HG03103 (cell line): ENCODE results near the gene HOXB3.

ENCODE experiments used
- ATAC-seq: cut with Tn5 transposase; IDR thresholded peaks from one replicate; pipeline ENCODE4 v1.9.1; 2021; ENCODE audit warnings: low read depth; ENCODE audit not compliant: unreplicated experiment

Gene HOXB3

DNA sequence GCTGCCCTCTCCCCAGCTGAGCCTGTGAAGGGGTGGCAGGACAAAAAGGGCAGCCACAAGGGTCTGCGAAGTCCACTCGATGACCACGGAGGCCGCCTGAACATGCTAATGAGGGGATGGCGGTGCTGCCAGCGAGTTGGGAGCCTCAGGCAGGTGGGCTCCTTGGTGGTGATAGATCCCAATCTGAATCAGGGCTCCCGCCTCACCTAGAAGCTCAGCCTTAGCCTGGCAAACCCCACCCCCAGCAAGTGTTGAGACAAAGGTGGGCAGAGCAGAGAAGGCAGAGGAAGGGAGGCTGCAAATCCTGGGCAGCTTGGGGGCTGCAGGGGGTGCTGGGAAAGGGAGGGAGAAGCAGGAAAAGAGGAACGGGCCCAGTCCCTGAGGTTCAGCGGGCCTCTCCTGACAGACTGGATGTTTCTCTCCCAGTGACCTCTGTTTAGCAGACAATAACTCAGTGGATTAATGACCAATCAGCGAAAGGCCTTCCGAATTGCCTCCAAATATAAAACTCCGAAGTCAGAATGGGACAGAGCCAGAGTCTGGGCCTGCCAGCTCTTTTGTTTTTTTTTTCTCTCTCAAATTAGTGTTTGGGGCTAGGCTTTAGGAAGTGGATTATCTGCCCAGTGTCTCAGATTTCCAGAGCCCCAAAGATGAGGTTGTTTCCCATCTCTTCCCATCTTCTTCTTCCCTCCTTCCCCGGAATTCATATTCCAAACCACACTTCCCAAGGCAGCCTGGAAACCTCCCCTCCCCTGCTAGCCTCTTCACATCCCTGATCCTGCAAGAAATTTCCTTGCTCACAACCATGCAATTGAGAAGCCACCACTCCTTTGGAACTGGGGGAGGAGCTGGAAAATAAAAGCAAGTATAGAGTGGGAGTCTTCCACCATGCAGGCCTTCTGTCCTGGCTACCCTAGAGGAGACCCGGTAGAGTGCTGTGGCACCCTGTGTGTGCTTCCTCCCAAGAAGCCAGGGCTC, 29.9 kb downstream of the HOXB3 start:
- no peak for ATAC-seq

- ATAC-seq = no peak
Observed at GRCh38 chr17:48559122-48559839, 30.8 kb downstream of the HOXB3 start.

GRCh38 chr17:48558831-48559121, 31.3 kb downstream of the HOXB3 start:
- ATAC-seq = no peak

- no peak for ATAC-seq
Observed at GRCh38 chr17:48558057-48558830, 31.8 kb downstream of the HOXB3 start.

DNA sequence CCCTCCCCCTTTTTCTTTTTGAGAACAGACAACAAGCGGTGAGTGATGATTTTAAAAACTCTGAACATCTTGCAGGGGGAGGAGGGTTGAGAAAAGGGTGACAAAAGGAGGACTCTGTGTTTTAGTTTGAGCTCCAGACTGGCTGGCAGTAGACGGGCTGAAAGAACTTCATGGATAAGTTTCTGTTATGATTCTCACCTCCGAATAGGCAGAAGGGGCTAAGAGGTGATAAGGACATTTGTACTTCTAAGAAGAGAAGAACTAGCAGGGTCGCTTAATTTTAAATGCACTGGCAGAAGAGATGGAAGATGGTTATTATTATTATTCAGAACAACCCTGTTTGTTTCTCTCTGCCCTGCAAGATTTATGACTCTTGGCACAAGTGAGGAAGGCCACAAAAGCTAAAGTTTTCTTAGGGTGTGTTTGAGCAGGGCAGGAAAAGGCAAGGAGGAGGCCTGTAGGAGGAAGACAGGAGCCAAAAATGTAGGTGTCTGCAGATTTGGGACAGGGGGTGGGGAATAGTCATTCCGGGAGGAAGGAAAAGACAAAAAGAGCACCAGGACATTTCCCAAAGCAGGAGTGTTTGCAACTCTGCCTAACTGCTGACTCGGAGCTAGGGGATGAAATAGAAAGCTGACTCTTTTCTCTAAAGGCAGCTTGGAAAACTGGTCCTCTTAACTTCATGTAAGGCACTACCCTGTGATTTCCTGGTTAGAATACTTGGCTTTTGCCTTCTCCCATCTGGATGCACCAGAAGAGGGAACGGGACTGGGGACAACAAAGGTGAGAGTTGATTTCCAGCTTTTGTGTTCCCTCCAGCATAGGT, 33.3 kb downstream of the HOXB3 start:
- ATAC-seq = no peak

- ATAC-seq = no peak
Observed at GRCh38 chr17:48556229-48556575, 33.8 kb downstream of the HOXB3 start.

- ATAC-seq = no peak
Observed at GRCh38 chr17:48555258-48556228, 34.5 kb downstream of the HOXB3 start.

GRCh38 chr17:48554412-48555257, 35.4 kb downstream of the HOXB3 start:
- no peak for ATAC-seq

DNA sequence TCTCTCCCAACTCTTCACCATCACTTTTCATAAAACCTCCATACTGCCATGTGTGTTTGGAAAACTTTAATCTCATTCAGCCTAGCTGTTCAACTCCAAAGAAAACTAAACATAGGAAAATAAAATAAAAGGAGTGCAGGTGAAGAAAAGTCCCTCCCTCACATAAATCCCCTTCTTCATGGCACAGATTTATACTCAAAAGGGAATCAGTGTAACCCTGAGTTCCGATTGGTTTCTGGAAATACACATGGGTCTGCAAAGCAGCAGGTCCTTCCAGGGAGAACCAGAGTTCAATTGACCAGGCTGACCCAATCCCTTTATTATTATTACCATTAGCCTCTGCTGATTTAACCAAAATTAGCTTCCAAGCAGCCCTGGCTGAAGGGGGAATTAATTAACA, 36.2 kb downstream of the HOXB3 start:
- no peak for ATAC-seq

GRCh38 chr17:48553190-48553547, 36.9 kb downstream of the HOXB3 start:
- no peak for ATAC-seq

DNA sequence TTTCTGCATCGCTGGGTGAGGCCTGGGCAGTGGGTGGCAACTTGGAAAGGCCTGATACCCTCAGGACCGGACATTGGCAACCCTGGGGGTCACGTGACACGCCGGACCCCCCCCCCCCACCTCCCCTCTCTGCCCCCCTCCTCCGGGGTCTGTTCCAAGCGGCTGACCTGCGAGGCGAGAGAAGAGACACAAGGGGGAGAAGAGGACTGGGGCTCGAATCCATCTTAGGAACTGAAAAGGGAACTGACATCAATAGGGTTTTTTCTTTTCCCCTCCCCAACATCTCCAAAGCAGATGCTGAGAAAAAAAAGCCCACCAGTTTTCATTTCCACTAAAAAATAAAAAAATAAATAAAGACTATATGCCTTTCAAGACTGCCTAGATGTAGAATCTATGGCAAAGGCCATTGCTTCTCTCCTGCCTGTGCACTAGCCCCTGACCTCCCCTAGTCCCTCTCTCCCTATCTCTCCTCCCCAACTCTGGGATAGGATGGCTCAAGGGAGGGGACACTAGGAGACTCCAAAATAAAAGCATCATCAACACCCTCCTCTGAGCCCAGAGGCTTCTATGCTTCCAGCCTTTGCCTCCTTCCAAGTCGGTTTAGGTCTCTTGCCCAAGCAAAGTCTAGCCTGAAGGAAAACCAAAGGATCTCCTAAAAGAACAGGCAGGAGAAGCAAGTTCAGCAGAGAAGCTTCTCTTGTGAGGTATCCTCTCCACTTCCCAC, 37.4 kb downstream of the HOXB3 start:
- ATAC-seq = no peak

DNA sequence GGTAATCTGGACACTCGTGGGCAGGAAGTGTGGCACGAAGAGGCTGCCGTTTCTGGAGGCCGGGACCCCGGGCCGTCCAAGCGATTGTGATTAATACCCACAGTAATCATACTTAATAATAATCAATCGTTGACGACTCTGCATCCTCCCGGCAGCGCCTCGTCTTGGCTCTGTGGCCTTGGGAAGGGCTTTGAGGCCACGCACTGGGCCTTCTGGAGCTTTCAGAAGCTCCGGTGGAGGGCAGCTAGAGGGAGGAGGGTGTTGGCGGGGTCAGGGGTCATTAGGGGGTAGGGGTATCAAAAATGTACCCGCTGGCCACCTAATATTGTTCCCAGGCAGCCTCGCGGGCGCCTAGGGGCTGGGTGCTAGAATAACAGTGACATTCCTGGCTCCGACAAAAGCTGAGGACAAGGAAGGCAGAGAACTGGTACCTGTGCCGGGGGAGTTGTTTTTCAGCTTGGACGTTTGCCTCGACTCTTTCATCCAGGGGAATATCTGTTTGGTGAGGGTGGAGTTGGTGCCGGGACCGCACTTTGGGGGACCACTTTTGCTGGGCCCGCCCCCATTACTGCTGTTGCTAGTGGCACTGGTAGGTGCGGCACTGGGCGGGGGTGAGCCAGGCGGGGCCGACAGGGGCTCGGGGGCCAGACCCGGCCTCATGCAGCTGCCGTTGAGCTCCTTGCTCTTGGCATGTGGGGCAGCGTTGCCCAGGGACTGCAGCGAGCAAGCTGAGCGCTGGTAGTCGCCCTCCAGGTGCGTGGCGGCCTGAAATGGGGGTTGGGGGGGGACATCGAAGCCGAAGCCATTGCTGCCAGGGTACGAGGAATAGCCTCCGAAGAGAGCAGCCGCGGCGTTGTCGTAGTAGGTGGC, 38.2 kb downstream of the HOXB3 start:
- ATAC-seq = no peak

DNA sequence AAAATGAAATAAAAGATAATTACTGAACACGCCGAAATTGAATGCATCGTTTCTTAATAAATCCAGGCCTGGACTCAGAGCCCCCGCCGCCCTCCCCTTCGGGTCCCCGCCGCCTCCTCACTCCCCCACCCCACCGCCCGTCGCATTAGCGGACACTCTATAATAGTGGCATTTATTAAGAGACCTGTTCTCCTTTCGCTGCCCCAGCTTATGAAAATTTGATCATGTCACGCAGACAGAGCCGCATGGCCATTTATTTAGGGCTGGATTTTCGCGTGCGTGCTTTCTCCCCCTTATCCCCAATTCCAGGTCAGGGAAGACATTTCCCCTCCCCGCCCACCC, 38.9 kb downstream of the HOXB3 start:
- ATAC-seq = no peak

- no peak for ATAC-seq
Observed at GRCh38 chr17:48550502-48551213, 39.4 kb downstream of the HOXB3 start.

GRCh38 chr17:48549914-48550501, 40.0 kb downstream of the HOXB3 start:
- ATAC-seq = no peak

DNA sequence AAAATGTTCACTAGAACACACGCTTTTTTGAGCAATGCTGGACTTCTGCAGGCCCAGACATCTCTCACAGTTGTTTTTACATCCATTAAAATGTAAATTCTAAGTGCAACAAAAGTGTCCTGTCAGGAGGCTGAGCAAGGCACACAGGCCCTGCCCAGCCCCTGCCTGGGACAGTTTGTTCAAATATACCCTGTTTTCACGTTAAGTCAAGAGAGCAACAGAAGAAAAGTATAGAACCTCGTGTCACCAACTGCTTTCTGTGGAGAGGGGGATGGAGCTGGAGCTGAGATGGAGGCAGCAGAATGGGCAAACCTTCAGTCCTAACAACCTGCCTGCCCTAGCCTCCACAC, 40.8 kb downstream of the HOXB3 start:
- ATAC-seq = no peak
